ENCODE results near the gene ZNF583.

DNA sequence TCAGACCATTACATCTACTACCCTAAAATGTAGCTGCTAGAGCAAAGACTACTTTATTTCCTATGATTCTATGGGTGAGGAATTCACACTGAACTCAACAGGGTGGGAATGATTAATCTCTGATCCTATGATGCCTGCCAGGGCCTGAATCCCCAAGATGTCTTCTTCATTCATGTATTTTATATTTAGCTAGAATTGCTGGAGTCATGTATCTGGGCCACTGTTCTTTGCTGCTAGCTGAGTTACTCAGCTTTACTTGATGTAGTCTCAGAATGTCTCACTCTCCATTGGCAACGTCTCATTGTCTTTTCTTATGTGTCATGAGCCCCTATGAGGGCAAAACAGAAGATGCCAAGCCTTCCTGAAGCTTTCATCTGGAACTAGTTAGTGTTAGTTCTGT, 31.9 kb upstream of the ZNF583 start:
- TF ChIP-seq, protein P1, sequence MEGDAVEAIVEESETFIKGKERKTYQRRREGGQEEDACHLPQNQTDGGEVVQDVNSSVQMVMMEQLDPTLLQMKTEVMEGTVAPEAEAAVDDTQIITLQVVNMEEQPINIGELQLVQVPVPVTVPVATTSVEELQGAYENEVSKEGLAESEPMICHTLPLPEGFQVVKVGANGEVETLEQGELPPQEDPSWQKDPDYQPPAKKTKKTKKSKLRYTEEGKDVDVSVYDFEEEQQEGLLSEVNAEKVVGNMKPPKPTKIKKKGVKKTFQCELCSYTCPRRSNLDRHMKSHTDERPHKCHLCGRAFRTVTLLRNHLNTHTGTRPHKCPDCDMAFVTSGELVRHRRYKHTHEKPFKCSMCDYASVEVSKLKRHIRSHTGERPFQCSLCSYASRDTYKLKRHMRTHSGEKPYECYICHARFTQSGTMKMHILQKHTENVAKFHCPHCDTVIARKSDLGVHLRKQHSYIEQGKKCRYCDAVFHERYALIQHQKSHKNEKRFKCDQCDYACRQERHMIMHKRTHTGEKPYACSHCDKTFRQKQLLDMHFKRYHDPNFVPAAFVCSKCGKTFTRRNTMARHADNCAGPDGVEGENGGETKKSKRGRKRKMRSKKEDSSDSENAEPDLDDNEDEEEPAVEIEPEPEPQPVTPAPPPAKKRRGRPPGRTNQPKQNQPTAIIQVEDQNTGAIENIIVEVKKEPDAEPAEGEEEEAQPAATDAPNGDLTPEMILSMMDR (IDR thresholded peaks at IDR 0.05 in 2 of 3, conservative IDR thresholded peaks at IDR 0.05 in 1 of 3; ENCODE audit: borderline replicate concordance in 1 of 3, insufficient read depth in 1 of 3, low read depth in 2 of 3, low read length in 2 of 3): no peak
- no peak for TF ChIP-seq POLR2A (IDR thresholded peaks at IDR 0.05; ENCODE audit: borderline replicate concordance, extremely low read depth, insufficient read depth, insufficient read length)
- TF ChIP-seq EGR1 (IDR thresholded peaks at IDR 0.05; ENCODE audit: low read depth): no peak
- no peak for TF ChIP-seq SIN3A (IDR thresholded peaks at IDR 0.05; ENCODE audit: low read depth)
- TF ChIP-seq ZFX (IDR thresholded peaks at IDR 0.05): no peak
- TF ChIP-seq, protein P2, sequence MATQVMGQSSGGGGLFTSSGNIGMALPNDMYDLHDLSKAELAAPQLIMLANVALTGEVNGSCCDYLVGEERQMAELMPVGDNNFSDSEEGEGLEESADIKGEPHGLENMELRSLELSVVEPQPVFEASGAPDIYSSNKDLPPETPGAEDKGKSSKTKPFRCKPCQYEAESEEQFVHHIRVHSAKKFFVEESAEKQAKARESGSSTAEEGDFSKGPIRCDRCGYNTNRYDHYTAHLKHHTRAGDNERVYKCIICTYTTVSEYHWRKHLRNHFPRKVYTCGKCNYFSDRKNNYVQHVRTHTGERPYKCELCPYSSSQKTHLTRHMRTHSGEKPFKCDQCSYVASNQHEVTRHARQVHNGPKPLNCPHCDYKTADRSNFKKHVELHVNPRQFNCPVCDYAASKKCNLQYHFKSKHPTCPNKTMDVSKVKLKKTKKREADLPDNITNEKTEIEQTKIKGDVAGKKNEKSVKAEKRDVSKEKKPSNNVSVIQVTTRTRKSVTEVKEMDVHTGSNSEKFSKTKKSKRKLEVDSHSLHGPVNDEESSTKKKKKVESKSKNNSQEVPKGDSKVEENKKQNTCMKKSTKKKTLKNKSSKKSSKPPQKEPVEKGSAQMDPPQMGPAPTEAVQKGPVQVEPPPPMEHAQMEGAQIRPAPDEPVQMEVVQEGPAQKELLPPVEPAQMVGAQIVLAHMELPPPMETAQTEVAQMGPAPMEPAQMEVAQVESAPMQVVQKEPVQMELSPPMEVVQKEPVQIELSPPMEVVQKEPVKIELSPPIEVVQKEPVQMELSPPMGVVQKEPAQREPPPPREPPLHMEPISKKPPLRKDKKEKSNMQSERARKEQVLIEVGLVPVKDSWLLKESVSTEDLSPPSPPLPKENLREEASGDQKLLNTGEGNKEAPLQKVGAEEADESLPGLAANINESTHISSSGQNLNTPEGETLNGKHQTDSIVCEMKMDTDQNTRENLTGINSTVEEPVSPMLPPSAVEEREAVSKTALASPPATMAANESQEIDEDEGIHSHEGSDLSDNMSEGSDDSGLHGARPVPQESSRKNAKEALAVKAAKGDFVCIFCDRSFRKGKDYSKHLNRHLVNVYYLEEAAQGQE (IDR thresholded peaks at IDR 0.05; ENCODE audit: low read depth): no peak

All from HCT116 (cell line).